Activated CD4-positive, alpha-beta T cell treated with anti-CD3 and anti-CD28 coated beads, Interleukin-2, amount 10 ng/mL, durations not matched to agents 7 days and 5 days (primary cell): Measurements from ENCODE around the gene GALNT10. TPM values are rescaled to one million over a fixed set of nuclear protein-coding genes. Genes with fewer than 3 reads are reported as not detected.

Experiments
- CTCF ChIA-PET: fragments of 350-600 bp; sonication (Branson Sonifier 250); formaldehyde crosslinking; loops from one replicate; lab custom pipeline; 2021; ENCODE audit warnings: antibody characterized with exemption; lab: Charles Lee
- POLR2A ChIA-PET: fragments of 350-600 bp; sonication (Branson Sonifier 250); formaldehyde crosslinking; loops from one replicate; lab custom pipeline; 2021; ENCODE audit warnings: antibody characterized with exemption; lab: Charles Lee
- DNase-seq: peaks from one replicate; pipeline ENCODE4 v3.0.0-alpha.2; 2020
- H3K27ac Mint-ChIP-seq: one replicate; pipeline ENCODE4 v1.8.0; 2021; ENCODE audit warnings: mild to moderate bottlenecking, moderate library complexity, mixed read lengths
- H3K27me3 Mint-ChIP-seq: one replicate; pipeline ENCODE4 v1.8.0; 2021; ENCODE audit warnings: mixed read lengths
- H3K36me3 Mint-ChIP-seq: one replicate; pipeline ENCODE4 v1.8.0; 2021; ENCODE audit warnings: low read depth, mixed read lengths
- H3K4me1 Mint-ChIP-seq: one replicate; pipeline ENCODE4 v1.8.0; 2021; ENCODE audit warnings: mixed read lengths
- H3K4me3 Mint-ChIP-seq: one replicate; pipeline ENCODE4 v1.8.0; 2021; ENCODE audit warnings: mild to moderate bottlenecking, moderate library complexity, mixed read lengths
- H3K9me3 Mint-ChIP-seq: one replicate; pipeline ENCODE4 v1.8.0; 2021; ENCODE audit warnings: mixed read lengths
- total RNA-seq, 2 experiments: library from RNA; stranded (reverse); gene quantifications; one replicate each; pipeline ENCODE4 v1.2.3, GENCODE V29; 2021

GALNT10 gene
- total RNA-seq, 2 experiments from 2014 or later = 44.2 to 47.2 TPM

DNA sequence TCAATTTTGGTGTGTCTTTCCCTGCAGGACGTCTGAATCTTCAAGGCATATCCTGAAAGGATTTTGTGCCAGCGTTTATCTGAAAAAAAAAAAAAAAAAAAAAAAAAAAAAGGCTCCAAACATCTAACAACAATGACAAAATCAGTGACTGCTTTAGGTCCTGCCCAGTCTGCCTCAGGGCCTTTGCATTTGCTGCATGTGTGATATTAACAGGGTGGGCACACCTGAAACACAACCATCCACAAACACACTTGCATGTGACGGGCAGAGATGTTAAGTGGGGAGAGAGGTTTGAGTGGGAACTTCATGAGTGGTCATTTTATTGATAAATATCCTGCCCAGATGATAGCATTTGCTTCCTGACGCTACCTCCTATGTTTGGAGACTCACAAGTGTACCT lies 172.9 kb downstream of the GALNT10 start:
- no peak overlapping the region for H3K27ac Mint-ChIP-seq

GRCh38 chr5:154364771-154365170 lies 174.2 kb downstream of the GALNT10 start:
- ChIA-PET CTCF (no interaction called here), POLR2A (no interaction called here)
- Mint-ChIP-seq H3K9me3 (no peaks in the 10 kb centered on the region), H3K27me3 (no peaks in the 10 kb centered on the region), H3K4me3 (no peak overlapping the region), H3K4me1 (no peaks in the 10 kb centered on the region), H3K27ac (no peak overlapping the region), H3K36me3 (no peaks in the 10 kb centered on the region)
- no peak for DNase-seq

More for the DNA sequence above, 172.9 kb downstream of the GALNT10 start:
- Mint-ChIP-seq H3K36me3 (no peaks in the 10 kb centered on the region), H3K4me1 (no peaks in the 10 kb centered on the region), H3K4me3 (no peak overlapping the region), H3K27me3 (no peaks in the 10 kb centered on the region), H3K9me3 (no peaks in the 10 kb centered on the region)
- CTCF ChIA-PET = no interaction called here
- POLR2A ChIA-PET = interaction anchor here (0.6 kb wide), 1 partner anchor 18 kb away, joined by 4 read pairs; no protein-coding TSS in a partner anchor
- no peak for DNase-seq

DNA sequence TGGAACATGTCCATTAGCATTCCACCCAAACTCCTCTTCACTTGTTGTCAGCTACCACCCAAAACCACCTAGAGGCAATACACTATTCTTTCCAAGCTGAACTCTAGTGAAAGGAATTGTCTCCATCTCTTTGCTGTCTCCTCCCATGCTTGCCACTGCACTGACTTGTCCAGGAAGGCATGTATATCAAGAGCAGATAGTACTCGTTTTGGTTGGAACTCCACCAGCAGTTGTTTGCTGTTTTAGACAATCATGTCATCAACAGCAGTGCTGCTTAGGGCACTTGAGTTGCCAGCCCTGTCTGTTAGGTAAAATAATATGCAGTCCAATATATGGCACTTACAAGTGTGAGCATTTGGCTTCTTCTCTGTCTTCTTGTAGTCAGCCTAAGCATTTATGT lies 175.3 kb downstream of the GALNT10 start:
- CTCF ChIA-PET = no interaction called here
- Mint-ChIP-seq H3K9me3 (no peaks in the 10 kb centered on the region), H3K27me3 (no peaks in the 10 kb centered on the region), H3K4me1 (no peaks in the 10 kb centered on the region), H3K4me3 (no peak overlapping the region), H3K36me3 (no peaks in the 10 kb centered on the region), H3K27ac (no peak overlapping the region)
- POLR2A ChIA-PET = no interaction called here
- no peak for DNase-seq

GRCh38 chr5:154366353-154366752 lies 175.8 kb downstream of the GALNT10 start:
- no peaks in the 10 kb centered on the region for H3K36me3 Mint-ChIP-seq
- no peaks in the 10 kb centered on the region for H3K27me3 Mint-ChIP-seq
- H3K9me3 Mint-ChIP-seq = no peaks in the 10 kb centered on the region
- no peak overlapping the region for H3K4me3 Mint-ChIP-seq
- ChIA-PET CTCF (no interaction called here), POLR2A (no interaction called here)
- H3K27ac Mint-ChIP-seq = no peak overlapping the region
- DNase-seq = no peak
- H3K4me1 Mint-ChIP-seq = no peaks in the 10 kb centered on the region

DNA sequence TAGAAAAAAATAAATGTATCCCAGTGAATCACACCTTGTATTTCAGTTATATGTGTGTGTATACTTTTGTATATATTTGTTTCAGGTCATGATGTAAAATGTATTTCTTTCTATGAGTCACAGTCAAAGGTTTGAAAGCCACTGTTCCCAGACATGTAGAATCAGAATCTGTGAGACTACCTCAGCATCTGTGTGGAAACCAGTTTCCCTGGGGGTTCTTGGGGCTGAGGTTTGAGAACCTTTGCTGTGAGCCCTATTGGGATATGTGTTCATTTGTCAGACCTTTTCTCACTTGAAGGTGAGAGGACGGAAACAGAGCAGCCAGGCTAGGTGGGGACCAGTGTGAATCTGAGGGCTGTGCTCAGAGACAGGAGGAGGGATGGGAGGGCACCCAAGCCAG lies 176.6 kb downstream of the GALNT10 start:
- Mint-ChIP-seq H3K27me3 (no peaks in the 10 kb centered on the region), H3K4me3 (no peak overlapping the region), H3K4me1 (no peaks in the 10 kb centered on the region), H3K9me3 (no peaks in the 10 kb centered on the region), H3K36me3 (no peaks in the 10 kb centered on the region), H3K27ac (no peak overlapping the region)
- no peak for DNase-seq
- ChIA-PET CTCF (no interaction called here), POLR2A (no interaction called here)

DNA sequence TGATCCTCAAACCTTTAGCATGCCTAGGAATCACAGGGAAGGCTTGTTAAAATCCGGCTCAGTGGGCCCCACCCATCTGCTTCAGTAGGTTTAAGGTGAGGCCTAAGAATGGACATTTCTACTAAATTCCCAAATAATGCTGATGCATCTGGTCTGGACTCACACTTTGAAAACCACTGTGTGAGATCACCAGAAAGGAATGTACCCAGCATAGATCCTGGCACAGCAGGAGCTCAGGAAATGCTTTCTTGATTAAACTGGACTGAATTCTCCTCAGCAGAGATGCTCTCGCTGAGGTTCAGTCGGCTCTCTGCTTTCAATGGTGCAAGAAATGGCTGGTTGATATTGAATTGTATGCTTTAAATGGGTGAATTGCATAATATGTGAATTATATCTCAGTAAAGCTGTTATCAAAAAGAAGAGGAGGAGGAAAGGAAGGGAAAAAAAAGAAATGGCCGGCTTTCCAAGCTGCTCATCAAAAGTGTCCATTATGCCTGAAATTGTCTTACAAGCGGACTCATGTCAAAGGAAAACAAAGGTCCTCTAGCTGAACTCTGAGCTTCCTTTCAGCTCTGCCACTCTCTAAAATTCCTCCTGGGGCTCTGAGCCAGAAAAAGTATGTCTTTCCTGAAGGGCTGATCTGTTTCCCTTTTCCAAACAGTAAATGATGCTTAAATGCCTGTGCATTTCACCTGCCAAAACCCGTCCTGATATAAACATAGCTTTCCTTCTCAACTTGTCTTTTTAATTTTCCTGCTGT lies 177.7 kb downstream of the GALNT10 start:
- H3K36me3 Mint-ChIP-seq = no peaks in the 10 kb centered on the region
- no peak overlapping the region for H3K27ac Mint-ChIP-seq
- ChIA-PET CTCF (no interaction called here), POLR2A (no interaction called here)
- H3K9me3 Mint-ChIP-seq = no peaks in the 10 kb centered on the region
- no peak overlapping the region for H3K4me3 Mint-ChIP-seq
- DNase-seq = no peak
- H3K27me3 Mint-ChIP-seq = no peaks in the 10 kb centered on the region
- H3K4me1 Mint-ChIP-seq = no peaks in the 10 kb centered on the region

GRCh38 chr5:154369682-154370081 lies 179.1 kb downstream of the GALNT10 start:
- ChIA-PET POLR2A (no interaction called here), CTCF (no interaction called here)
- no peak overlapping the region for H3K4me3 Mint-ChIP-seq
- no peak for DNase-seq
- no peaks in the 10 kb centered on the region for H3K4me1 Mint-ChIP-seq
- H3K27me3 Mint-ChIP-seq = no peaks in the 10 kb centered on the region
- peak overlapping the region; percentile 22 for H3K27ac Mint-ChIP-seq
- H3K9me3 Mint-ChIP-seq = no peaks in the 10 kb centered on the region
- no peaks in the 10 kb centered on the region for H3K36me3 Mint-ChIP-seq

DNA sequence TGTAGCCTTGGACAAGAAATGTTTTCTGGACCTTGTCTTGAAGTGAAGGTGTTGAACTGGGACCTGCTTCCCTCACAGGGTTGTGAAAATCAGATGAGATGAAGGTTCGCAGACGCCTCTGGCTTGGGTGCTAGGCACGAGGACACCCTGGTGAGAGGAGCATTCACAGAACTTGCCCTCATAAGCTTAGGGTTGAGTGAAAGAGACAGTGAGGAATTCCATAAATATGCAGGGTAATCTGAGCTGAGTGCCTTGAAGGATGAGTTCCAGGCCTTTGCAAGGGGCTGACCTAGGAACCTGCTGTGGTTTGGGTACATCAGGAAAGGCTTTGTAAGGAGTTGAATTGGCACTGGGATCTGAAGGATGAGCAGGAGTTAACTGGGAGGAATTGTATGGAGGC lies 179.6 kb downstream of the GALNT10 start:
- Mint-ChIP-seq H3K9me3 (no peaks in the 10 kb centered on the region), H3K4me1 (no peaks in the 10 kb centered on the region), H3K4me3 (no peak overlapping the region), H3K36me3 (no peaks in the 10 kb centered on the region), H3K27me3 (no peaks in the 10 kb centered on the region), H3K27ac (no peak overlapping the region)
- no peak for DNase-seq
- ChIA-PET CTCF (no interaction called here), POLR2A (no interaction called here)

GRCh38 chr5:154370813-154371212 lies 180.3 kb downstream of the GALNT10 start:
- no peak for DNase-seq
- Mint-ChIP-seq H3K4me3 (no peak overlapping the region), H3K27me3 (no peaks in the 10 kb centered on the region), H3K27ac (no peak overlapping the region), H3K4me1 (no peaks in the 10 kb centered on the region), H3K36me3 (no peaks in the 10 kb centered on the region), H3K9me3 (no peaks in the 10 kb centered on the region)
- POLR2A ChIA-PET = no interaction called here
- CTCF ChIA-PET = no interaction called here

DNA sequence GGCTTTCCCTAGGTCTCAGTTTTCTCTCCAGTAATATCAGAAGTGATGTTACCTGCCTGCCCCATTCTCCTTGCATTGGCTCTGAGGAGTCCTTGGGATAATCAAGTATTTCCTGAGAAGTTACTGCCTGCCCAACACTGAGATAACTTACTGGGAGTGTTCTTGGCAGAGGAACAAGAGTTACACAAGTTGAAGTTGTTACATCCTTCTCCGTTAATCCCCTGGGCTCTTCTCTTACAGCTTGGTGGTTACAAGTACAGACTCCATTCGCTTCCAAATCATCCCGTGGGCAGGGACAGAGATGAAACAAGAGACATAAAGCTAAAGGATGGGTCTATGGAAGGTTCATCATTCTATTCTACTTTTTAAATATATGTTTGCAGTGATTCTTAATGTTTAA lies 181.2 kb downstream of the GALNT10 start:
- Mint-ChIP-seq H3K36me3 (no peaks in the 10 kb centered on the region), H3K4me1 (no peaks in the 10 kb centered on the region), H3K27me3 (no peaks in the 10 kb centered on the region), H3K9me3 (no peaks in the 10 kb centered on the region), H3K27ac (no peak overlapping the region), H3K4me3 (no peak overlapping the region)
- POLR2A ChIA-PET = no interaction called here
- no peak for DNase-seq
- CTCF ChIA-PET = no interaction called here

- no peak overlapping the region for H3K27ac Mint-ChIP-seq
- CTCF ChIA-PET = interaction anchor here (1.1 kb wide), 1 partner anchor 32 kb away, joined by 3 read pairs; no protein-coding TSS in a partner anchor
- no peaks in the 10 kb centered on the region for H3K9me3 Mint-ChIP-seq
- H3K36me3 Mint-ChIP-seq = peaks cover 4% of the 10 kb centered on the region
- POLR2A ChIA-PET = no interaction called here
- no peak overlapping the region for H3K4me3 Mint-ChIP-seq
- no peak for DNase-seq
- no peaks in the 10 kb centered on the region for H3K27me3 Mint-ChIP-seq
- no peaks in the 10 kb centered on the region for H3K4me1 Mint-ChIP-seq
Measured at GRCh38 chr5:154372661-154373060, 182.1 kb downstream of the GALNT10 start.

GRCh38 chr5:154373326-154373725 lies 182.8 kb downstream of the GALNT10 start:
- ChIA-PET CTCF (interaction anchor here (1.1 kb wide), 1 partner anchor 32 kb away, joined by 3 read pairs; no protein-coding TSS in a partner anchor), POLR2A (no interaction called here)
- Mint-ChIP-seq H3K27me3 (no peaks in the 10 kb centered on the region), H3K4me1 (no peaks in the 10 kb centered on the region), H3K27ac (no peak overlapping the region), H3K36me3 (peaks cover 8% of the 10 kb centered on the region), H3K9me3 (no peaks in the 10 kb centered on the region), H3K4me3 (no peak overlapping the region)
- DNase-seq = no peak

DNA sequence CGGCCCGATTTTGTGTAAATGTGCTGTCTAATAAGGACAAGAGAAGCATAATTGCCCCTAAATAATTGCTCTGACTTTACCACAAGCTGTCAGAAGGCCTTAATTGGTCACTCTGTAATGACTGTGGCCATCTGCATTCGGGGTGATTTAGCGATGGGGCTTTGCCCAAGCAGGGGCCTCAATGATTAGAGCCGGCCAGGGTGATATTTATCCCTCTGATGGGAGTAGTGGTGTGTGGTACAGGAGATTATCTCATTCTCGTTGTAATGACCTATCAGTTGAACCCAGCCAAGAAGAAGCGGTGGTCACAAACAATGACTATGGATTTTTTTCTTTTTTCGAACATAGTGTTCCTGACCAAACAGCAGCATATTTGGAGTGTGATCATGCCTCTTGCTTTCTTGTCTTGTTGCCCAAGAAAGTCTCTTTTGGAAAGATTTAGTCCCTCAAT lies 183.2 kb downstream of the GALNT10 start:
- no peaks in the 10 kb centered on the region for H3K4me1 Mint-ChIP-seq
- H3K9me3 Mint-ChIP-seq = no peaks in the 10 kb centered on the region
- no peak overlapping the region for H3K4me3 Mint-ChIP-seq
- no peaks in the 10 kb centered on the region for H3K27me3 Mint-ChIP-seq
- CTCF ChIA-PET = interaction anchor here (1.1 kb wide), 1 partner anchor 31 kb away, joined by 3 read pairs; no protein-coding TSS in a partner anchor
- POLR2A ChIA-PET = no interaction called here
- DNase-seq = no peak
- H3K36me3 Mint-ChIP-seq = peaks cover 8% of the 10 kb centered on the region
- no peak overlapping the region for H3K27ac Mint-ChIP-seq
